K562 (cell line): Measurements from ENCODE around the gene RPL9. TPM values are rescaled to one million over a fixed set of nuclear protein-coding genes. Genes with fewer than 3 reads are reported as not detected.

Experiments
- CGGBP1 ChIP-seq: fragments of 250-450 bp; sonication (Bioruptor Pico); IDR thresholded peaks from 2 replicates; pipeline ENCODE4 v1.9.0; 2021; ENCODE audit warnings: mild to moderate bottlenecking
- E2F8 ChIP-seq: fragments of 450-650 bp; IDR thresholded peaks from 2 replicates; pipeline ENCODE4 v1.7.1; 2018; ENCODE audit warnings: mild to moderate bottlenecking, low read depth; ENCODE audit not compliant: partially characterized antibody
- GTF2B ChIP-seq: IDR thresholded peaks from 2 replicates; pipeline ENCODE4 v1.6.1; 2011; ENCODE audit not compliant: insufficient read length; ENCODE audit errors: extremely low read depth
- HMBOX1 ChIP-seq: sonication (generic); IDR thresholded peaks from 2 replicates; pipeline ENCODE4 v1.6.1; 2016
- MIER1 ChIP-seq: fragments of 450-650 bp; IDR thresholded peaks from 2 replicates; pipeline ENCODE4 v1.6.1; 2016; ENCODE audit warnings: antibody characterized with exemption, mild to moderate bottlenecking, low read depth
- RHOXF2B ChIP-seq: fragments of 250-450 bp; sonication (Bioruptor Pico); conservative IDR thresholded peaks from 2 replicates; pipeline ENCODE4 v1.5.1; 2021
- RNF219 ChIP-seq: fragments of 250-450 bp; sonication (Bioruptor Pico); IDR thresholded peaks from 2 replicates; pipeline ENCODE4 v1.5.0; 2022; ENCODE audit warnings: mild to moderate bottlenecking
- SIX5 ChIP-seq, 2 experiments: IDR thresholded peaks; 2 replicates each; pipeline ENCODE4 v1.6.1; 2011; ENCODE audit warnings: low read length in 2 of 2, borderline replicate concordance in 1 of 2, low read depth in 1 of 2, mild to moderate bottlenecking in 1 of 2, moderate library complexity in 1 of 2; ENCODE audit not compliant: insufficient read depth in 1 of 2
- ZBTB33 ChIP-seq: sonication (generic); formaldehyde crosslinking; IDR thresholded peaks from 2 replicates; pipeline ENCODE4 v1.8.1; 2023; ENCODE audit warnings: mild to moderate bottlenecking, missing genetic modification reagents
- ZBTB5 ChIP-seq: fragments of 450-650 bp; IDR thresholded peaks from 2 replicates; pipeline ENCODE4 v1.6.1; 2017; ENCODE audit warnings: antibody characterized with exemption
- ZC3H11A ChIP-seq: IDR thresholded peaks from 2 replicates; pipeline ENCODE4 v1.6.1; 2012; ENCODE audit warnings: low read depth, low read length, improper control_type of control experiment
- ZNF146 ChIP-seq: IDR thresholded peaks from one replicate; pipeline ENCODE4 v1.6.1; 2018; ENCODE audit warnings: missing compliant biosample characterization; ENCODE audit not compliant: unreplicated experiment
- polyA plus RNA-seq, 8 experiments: library from polyadenylated mRNA; depleted of rRNA in 4 of 8; stranded (reverse) in 5 of 8; unstranded in 3 of 8; fragments of >200 nt; fragmentation: Nextera tagmentation in 2 of 8; fragmentation: Illumina TruSeq in 1 of 8; extraction: Ambion mirVana in 2 of 8; extraction: Trizol in 1 of 8; gene quantifications; 2 replicates each; pipeline versions ENCODE4 v1.2.1 to v1.2.3, GENCODE V29; 2011 to 2014; ENCODE audit warnings: inconsistent platforms in 1 of 8, missing spikeins in 1 of 8
- total RNA-seq, 7 experiments: library from RNA; depleted of rRNA in 6 of 7; stranded (reverse); fragments of >200 nt in 6 of 7; fragmentation: Illumina TruSeq in 2 of 7; extraction: Trizol in 2 of 7; gene quantifications; 2 replicates each; pipeline versions ENCODE4 v1.2.1 to v1.2.3, GENCODE V29; 2011 to 2021; ENCODE audit warnings: low replicate concordance in 1 of 7

Gene RPL9
- total and polyA plus RNA-seq, 9 of the 15 experiments (the other 6 are each of a cell fraction or from before 2014, with no cell fraction given) = 1,925 to 5,178 (median 3,033) TPM

GRCh38 chr4:39458505-39459300, at the start of gene RPL9, which contains the start of gene LIAS (continued):
- TF ChIP-seq E2F8 = peak; percentile 97
- TF ChIP-seq SIX5 (IDR thresholded peaks at IDR 0.05; ENCODE audit: borderline replicate concordance in 1 of 2, insufficient read depth in 1 of 2, low read depth in 1 of 2, low read length in 2 of 2) = peak in 1 of 2 experiments; percentile 19; a peak in 1 of 4 replicates
- no peak for TF ChIP-seq RHOXF2B (CRISPR knock-in tag)
- no peak for TF ChIP-seq ZC3H11A
- peak; percentile 88 for TF ChIP-seq GTF2B
- TF ChIP-seq ZBTB33 (CRISPR knock-in tag) = peak; percentile 61
- TF ChIP-seq MIER1 = no peak
- TF ChIP-seq RNF219 (CRISPR knock-in tag) = 0 out of 2 replicates have a peak, but pooled peaks have one; percentile 58
- no peak for TF ChIP-seq CGGBP1 (CRISPR knock-in tag)
- no peak for TF ChIP-seq ZNF146 (CRISPR knock-in tag)
- TF ChIP-seq HMBOX1 = peak; percentile 19; the same call in 1 of the 2 replicates
- no peak for TF ChIP-seq ZBTB5
